ENCODE results near the gene HMX1. TPM values are rescaled to one million over a fixed set of nuclear protein-coding genes. Genes with fewer than 3 reads are reported as not detected.

HMX1 gene
- total RNA-seq, 2 donors from 2014 or later = not detected

GRCh38 chr4:8850074-8850829, 21.4 kb downstream of the HMX1 start:
- Mint-ChIP-seq H3K9me3 (peaks cover 0 to 2% of the 10 kb centered on the region in 2 donors), H3K27me3 (ENCODE audit: low read depth) (peaks cover 15% of the 10 kb centered on the region), H3K4me3 (no peak overlapping the region), H3K4me1 (ENCODE audit: low read depth) (no peaks in the 10 kb centered on the region), H3K36me3 (ENCODE audit: insufficient read depth in 2 of 2) (no peaks in the 10 kb centered on the region), H3K27ac (no peak overlapping the region)
- ATAC-seq (replicated peaks in 1 of 2) = no peak
- DNase-seq = no peak

DNA sequence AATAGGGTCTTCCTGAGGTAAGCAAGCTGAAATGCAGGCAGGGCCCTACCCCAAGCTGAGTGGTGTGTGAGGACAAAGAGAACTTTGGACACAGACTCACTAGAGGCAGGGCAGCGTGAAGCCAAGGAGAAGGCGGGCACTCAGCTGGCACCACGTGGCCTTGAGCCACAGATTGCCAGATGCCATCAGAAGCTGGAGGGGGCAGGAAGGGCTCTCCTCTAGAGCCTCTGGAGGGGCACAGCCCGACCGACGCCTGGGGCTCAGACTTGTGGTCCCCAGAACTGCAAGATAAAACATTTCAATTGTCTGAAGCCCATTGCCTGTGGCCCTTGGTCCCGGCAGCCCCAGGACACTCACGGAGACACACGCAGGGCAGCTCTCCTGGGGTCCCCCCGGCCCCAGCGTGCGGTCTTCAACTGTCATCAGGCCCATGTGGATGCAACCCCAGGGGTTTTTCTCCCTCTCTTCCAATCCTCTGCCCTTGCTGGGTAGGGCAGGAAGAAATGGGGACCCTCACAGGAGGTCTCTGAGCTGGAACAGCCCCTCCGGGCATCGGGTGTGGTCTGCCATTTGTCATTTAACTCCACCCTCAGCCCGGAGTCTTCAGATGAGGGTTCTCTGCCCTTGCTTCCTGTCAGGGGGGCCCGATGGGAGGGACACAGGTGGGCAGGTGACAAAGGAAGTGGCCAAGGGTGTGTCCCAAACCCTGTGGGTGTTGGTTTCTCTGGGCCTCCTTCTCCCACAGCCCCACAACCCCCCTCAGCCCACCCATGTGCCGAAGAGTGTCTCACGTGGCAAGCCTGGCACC, 22.2 kb downstream of the HMX1 start:
- no peak overlapping the region for H3K4me3 Mint-ChIP-seq
- ATAC-seq (replicated peaks in 1 of 2) (no peak), DNase-seq (no peak)
- H3K27me3 Mint-ChIP-seq (ENCODE audit: low read depth) = peaks cover 7% of the 10 kb centered on the region
- peaks cover 0 to 2% of the 10 kb centered on the region in 2 donors for H3K9me3 Mint-ChIP-seq
- H3K27ac Mint-ChIP-seq = no peak overlapping the region
- no peaks in the 10 kb centered on the region for H3K4me1 Mint-ChIP-seq (ENCODE audit: low read depth)
- H3K36me3 Mint-ChIP-seq (ENCODE audit: insufficient read depth in 2 of 2) = no peaks in the 10 kb centered on the region

GRCh38 chr4:8848507-8849265, 23.0 kb downstream of the HMX1 start:
- DNase-seq = no peak
- no peaks in the 10 kb centered on the region for H3K36me3 Mint-ChIP-seq (ENCODE audit: insufficient read depth in 2 of 2)
- H3K4me3 Mint-ChIP-seq = no peak overlapping the region
- H3K27ac Mint-ChIP-seq = no peak overlapping the region
- H3K9me3 Mint-ChIP-seq = peaks cover 0 to 2% of the 10 kb centered on the region in 2 donors
- no peak for ATAC-seq (replicated peaks in 1 of 2)
- peaks cover 5% of the 10 kb centered on the region for H3K27me3 Mint-ChIP-seq (ENCODE audit: low read depth)
- H3K4me1 Mint-ChIP-seq (ENCODE audit: low read depth) = no peaks in the 10 kb centered on the region

DNA sequence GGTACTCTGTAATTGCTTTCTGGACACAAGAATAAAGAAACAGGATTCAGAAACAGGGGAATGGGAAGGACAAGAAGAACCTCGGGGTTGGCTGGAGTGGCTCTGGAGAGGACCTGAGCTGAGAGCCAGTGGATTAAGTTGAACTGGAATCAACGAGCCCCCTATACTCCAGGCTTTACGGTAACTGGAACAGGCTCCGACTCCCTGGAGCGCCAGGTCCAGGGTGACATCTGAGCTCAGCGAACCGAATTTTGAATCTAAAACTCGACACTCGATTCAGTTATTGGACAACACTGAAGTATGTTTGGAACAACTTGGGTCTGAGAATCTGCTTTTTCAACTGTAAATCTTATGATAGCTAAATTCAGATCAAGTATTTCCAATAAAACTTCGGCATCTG, 23.9 kb downstream of the HMX1 start:
- no peak overlapping the region for H3K27ac Mint-ChIP-seq
- DNase-seq (no peak), ATAC-seq (replicated peaks in 1 of 2) (no peak)
- H3K36me3 Mint-ChIP-seq (ENCODE audit: insufficient read depth in 2 of 2) = no peaks in the 10 kb centered on the region
- no peaks in the 10 kb centered on the region for H3K4me1 Mint-ChIP-seq (ENCODE audit: low read depth)
- peaks cover 5% of the 10 kb centered on the region for H3K27me3 Mint-ChIP-seq (ENCODE audit: low read depth)
- H3K4me3 Mint-ChIP-seq = no peak overlapping the region
- peaks cover 0 to 3% of the 10 kb centered on the region in 2 donors for H3K9me3 Mint-ChIP-seq

DNA sequence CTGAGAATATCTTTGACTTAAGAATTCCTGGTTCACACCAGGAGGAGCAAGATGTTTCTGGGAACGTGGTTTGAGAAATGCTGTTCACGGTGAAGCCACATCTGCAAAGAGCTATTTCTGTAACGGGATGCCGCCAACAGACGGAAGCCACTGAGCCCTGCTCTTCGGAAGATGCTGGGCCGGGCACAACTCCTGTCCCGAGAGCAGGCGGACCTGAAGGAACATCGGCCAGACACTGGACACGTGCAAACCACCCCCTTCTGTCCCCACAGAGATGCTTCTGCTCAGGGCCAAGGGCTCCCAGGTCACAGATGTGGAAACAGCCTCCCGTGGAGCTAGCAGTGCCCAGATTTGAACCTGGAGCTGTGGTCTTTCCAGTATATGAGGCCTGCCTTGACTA, 24.3 kb downstream of the HMX1 start:
- Mint-ChIP-seq H3K36me3 (ENCODE audit: insufficient read depth in 2 of 2) (no peaks in the 10 kb centered on the region), H3K27ac (no peak overlapping the region), H3K27me3 (ENCODE audit: low read depth) (peaks cover 5% of the 10 kb centered on the region), H3K9me3 (peaks cover 0 to 3% of the 10 kb centered on the region in 2 donors), H3K4me1 (ENCODE audit: low read depth) (no peaks in the 10 kb centered on the region), H3K4me3 (no peak overlapping the region)
- DNase-seq = no peak
- ATAC-seq (replicated peaks in 1 of 2) = no peak

GRCh38 chr4:8846826-8847225, 24.8 kb downstream of the HMX1 start:
- DNase-seq (no peak), ATAC-seq (replicated peaks in 1 of 2) (no peak)
- H3K36me3 Mint-ChIP-seq (ENCODE audit: insufficient read depth in 2 of 2) = no peaks in the 10 kb centered on the region

DNA sequence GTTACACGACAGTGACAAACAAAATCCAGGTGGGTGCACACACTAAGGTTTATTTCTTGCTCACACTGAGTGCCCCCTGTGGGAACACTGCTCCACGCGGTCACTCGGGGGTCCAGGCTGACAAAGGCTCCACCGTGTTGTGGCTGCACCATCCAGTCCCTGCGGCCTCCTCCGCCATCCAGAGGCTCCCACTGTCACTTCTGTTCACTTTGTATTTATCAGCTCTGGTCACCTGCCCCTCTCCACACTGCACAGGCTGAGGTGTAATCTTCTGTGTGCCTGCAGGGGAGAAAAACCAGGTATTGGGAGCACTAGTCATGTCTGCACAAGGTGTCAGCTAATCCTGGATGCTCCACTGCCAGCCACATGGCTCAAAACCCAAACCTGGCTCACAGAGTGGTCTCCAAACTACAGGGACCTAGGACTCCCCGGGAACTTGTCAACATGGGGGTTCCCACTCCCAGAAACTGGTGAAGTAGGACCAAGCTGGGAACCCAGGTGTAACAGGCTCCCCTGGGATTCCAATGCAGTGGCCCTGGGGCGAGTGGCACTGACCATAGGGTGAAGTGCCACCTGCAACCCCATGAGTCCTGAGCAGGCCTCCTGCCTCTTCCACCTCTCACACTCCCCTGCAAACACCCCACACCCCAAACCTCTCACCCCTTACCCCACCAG, 25.5 kb downstream of the HMX1 start:
- ATAC-seq (replicated peaks in 1 of 2) = no peak
- DNase-seq = no peak
- Mint-ChIP-seq H3K27me3 (ENCODE audit: low read depth) (peaks cover 5% of the 10 kb centered on the region), H3K4me1 (ENCODE audit: low read depth) (no peaks in the 10 kb centered on the region), H3K36me3 (ENCODE audit: insufficient read depth in 2 of 2) (no peaks in the 10 kb centered on the region), H3K4me3 (no peak overlapping the region), H3K9me3 (peaks cover 0 to 3% of the 10 kb centered on the region in 2 donors), H3K27ac (no peak overlapping the region)

More at GRCh38 chr4:8846826-8847225, 24.8 kb downstream of the HMX1 start:
- Mint-ChIP-seq H3K27ac (no peak overlapping the region), H3K9me3 (peaks cover 0 to 3% of the 10 kb centered on the region in 2 donors), H3K4me3 (no peak overlapping the region), H3K4me1 (ENCODE audit: low read depth) (no peaks in the 10 kb centered on the region), H3K27me3 (ENCODE audit: low read depth) (peaks cover 5% of the 10 kb centered on the region)

- Mint-ChIP-seq H3K4me1 (ENCODE audit: low read depth) (no peaks in the 10 kb centered on the region), H3K27ac (no peak overlapping the region), H3K9me3 (peaks cover 0 to 3% of the 10 kb centered on the region in 2 donors), H3K4me3 (no peak overlapping the region), H3K27me3 (ENCODE audit: low read depth) (peaks cover 5% of the 10 kb centered on the region), H3K36me3 (ENCODE audit: insufficient read depth in 2 of 2) (no peaks in the 10 kb centered on the region)
- no peak for DNase-seq
- ATAC-seq (replicated peaks in 1 of 2) = no peak
These were observed 26.5 kb downstream of the HMX1 start for GRCh38 chr4:8844976-8845690.

GRCh38 chr4:8843597-8843996, 28.0 kb downstream of the HMX1 start:
- peaks cover 1% of the 10 kb centered on the region for H3K27me3 Mint-ChIP-seq (ENCODE audit: low read depth)
- DNase-seq (no peak), ATAC-seq (replicated peaks in 1 of 2) (no peak)
- H3K4me3 Mint-ChIP-seq = no peak overlapping the region
- no peak overlapping the region for H3K27ac Mint-ChIP-seq
- H3K9me3 Mint-ChIP-seq = peaks cover 0 to 3% of the 10 kb centered on the region in 2 donors
- H3K4me1 Mint-ChIP-seq (ENCODE audit: low read depth) = no peaks in the 10 kb centered on the region
- no peaks in the 10 kb centered on the region for H3K36me3 Mint-ChIP-seq (ENCODE audit: insufficient read depth in 2 of 2)

- Mint-ChIP-seq H3K4me3 (no peak overlapping the region), H3K36me3 (ENCODE audit: insufficient read depth in 2 of 2) (no peaks in the 10 kb centered on the region), H3K4me1 (ENCODE audit: low read depth) (no peaks in the 10 kb centered on the region), H3K9me3 (peaks cover 0 to 3% of the 10 kb centered on the region in 2 donors), H3K27me3 (ENCODE audit: low read depth) (no peaks in the 10 kb centered on the region), H3K27ac (no peak overlapping the region)
- DNase-seq (no peak), ATAC-seq (replicated peaks in 1 of 2) (no peak)
These were observed 29.0 kb downstream of the HMX1 start for GRCh38 chr4:8842614-8843013.

DNA sequence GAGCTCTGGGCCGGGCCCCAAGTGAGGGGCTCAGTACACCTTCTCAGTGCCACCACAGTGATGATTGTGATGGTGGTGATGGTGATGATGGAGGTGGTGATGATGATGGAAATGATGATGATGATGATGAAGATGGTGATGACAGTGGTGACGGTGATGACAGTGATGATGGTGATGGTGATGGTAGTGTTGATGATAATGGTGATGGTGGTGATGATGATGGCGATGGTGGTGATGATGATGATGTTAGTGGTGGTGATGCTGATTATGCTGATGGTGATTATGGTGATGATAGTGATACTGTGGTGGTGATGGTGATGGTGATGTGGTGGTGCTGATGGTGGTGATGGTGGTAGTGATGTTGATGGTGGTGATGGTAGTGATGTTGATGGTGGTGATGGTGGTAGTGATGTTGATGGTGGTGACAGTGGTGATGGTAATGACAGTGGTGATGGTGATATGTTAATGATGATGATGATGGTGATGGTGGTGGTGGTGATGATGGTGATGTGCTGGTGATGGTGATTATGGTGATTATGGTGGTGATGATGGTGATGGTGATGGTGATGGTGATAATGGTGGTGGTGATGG, 29.9 kb downstream of the HMX1 start:
- peaks cover 0 to 3% of the 10 kb centered on the region in 2 donors for H3K9me3 Mint-ChIP-seq
- H3K27ac Mint-ChIP-seq = no peak overlapping the region
- no peak overlapping the region for H3K4me3 Mint-ChIP-seq
- no peaks in the 10 kb centered on the region for H3K4me1 Mint-ChIP-seq (ENCODE audit: low read depth)
- ATAC-seq (replicated peaks in 1 of 2) = no peak
- H3K36me3 Mint-ChIP-seq (ENCODE audit: insufficient read depth in 2 of 2) = no peaks in the 10 kb centered on the region
- H3K27me3 Mint-ChIP-seq (ENCODE audit: low read depth) = no peaks in the 10 kb centered on the region
- DNase-seq = no peak
